Posterior cingulate gyrus (tissue), 11 donors: ENCODE data around the gene NT5DC3.

ENCODE experiments used
- DNase-seq, 10 donors: peaks; one replicate each; pipeline versions ENCODE4 v3.0.0 to v3.0.0-alpha.2; 2020 to 2021; ENCODE audit warnings: mixed read lengths in 3 of 10
- intact Hi-C: fragments of 100-400 bp; cut with DNase I; formaldehyde crosslinking; loops from one replicate; pipeline ENCODE4 v1.15.1; 2023

Gene NT5DC3

GRCh38 chr12:103834942-103835341 is 6.1 kb downstream of the NT5DC3 start:
- intact Hi-C loops = no loop called here
- no peak for DNase-seq

- no peak for DNase-seq
- intact Hi-C loops = no loop called here
These were observed 7.1 kb downstream of the NT5DC3 start for GRCh38 chr12:103833891-103834290.

GRCh38 chr12:103833095-103833775 is 7.8 kb downstream of the NT5DC3 start:
- intact Hi-C loops = no loop called here
- no peak for DNase-seq

- DNase-seq = no peak
- intact Hi-C loops = no loop called here
These were observed 8.7 kb downstream of the NT5DC3 start for GRCh38 chr12:103832048-103832997.

GRCh38 chr12:103830730-103831320 is 10.2 kb downstream of the NT5DC3 start:
- no peak for DNase-seq
- intact Hi-C loops = no loop called here

- intact Hi-C loops = no loop called here
- DNase-seq = no peak
These were observed 10.9 kb downstream of the NT5DC3 start for GRCh38 chr12:103830025-103830725.

- no peak for DNase-seq
- intact Hi-C loops = no loop called here
These were observed 11.9 kb downstream of the NT5DC3 start for GRCh38 chr12:103829092-103829491.

- DNase-seq = no peak
- intact Hi-C loops = no loop called here
These were observed 13.1 kb downstream of the NT5DC3 start for GRCh38 chr12:103827911-103828391.

GRCh38 chr12:103824845-103825244 is 16.2 kb downstream of the NT5DC3 start:
- DNase-seq = no peak
- intact Hi-C loops = no loop called here

- intact Hi-C loops = no loop called here
- DNase-seq = no peak
These were observed 16.7 kb downstream of the NT5DC3 start for GRCh38 chr12:103824290-103824689.

GRCh38 chr12:103823871-103824270 is 17.2 kb downstream of the NT5DC3 start:
- intact Hi-C loops = no loop called here
- no peak for DNase-seq

- no peak for DNase-seq
- intact Hi-C loops = no loop called here
These were observed 19.3 kb downstream of the NT5DC3 start for GRCh38 chr12:103821773-103822172.

GRCh38 chr12:103820881-103821489 is 20.0 kb downstream of the NT5DC3 start:
- intact Hi-C loops = no loop called here

GRCh38 chr12:103820361-103820760 is 20.7 kb downstream of the NT5DC3 start:
- intact Hi-C loops = no loop called here
- DNase-seq = no peak

More at GRCh38 chr12:103820881-103821489, 20.0 kb downstream of the NT5DC3 start:
- DNase-seq = no peak

GRCh38 chr12:103819892-103820291 is 21.1 kb downstream of the NT5DC3 start:
- no peak for DNase-seq
- intact Hi-C loops = no loop called here

GRCh38 chr12:103819312-103819711 is 21.7 kb downstream of the NT5DC3 start:
- DNase-seq = no peak

GRCh38 chr12:103817791-103818190 is 23.2 kb downstream of the NT5DC3 start:
- intact Hi-C loops = no loop called here
- no peak for DNase-seq

More at GRCh38 chr12:103819312-103819711, 21.7 kb downstream of the NT5DC3 start:
- intact Hi-C loops = no loop called here

GRCh38 chr12:103816663-103817062 is 24.4 kb downstream of the NT5DC3 start:
- DNase-seq = no peak
- intact Hi-C loops = no loop called here

- DNase-seq = no peak
- intact Hi-C loops = no loop called here
These were observed 26.6 kb downstream of the NT5DC3 start for GRCh38 chr12:103814436-103814835.

GRCh38 chr12:103813949-103814348 is 27.1 kb downstream of the NT5DC3 start:
- intact Hi-C loops = no loop called here
- no peak for DNase-seq
